Activated gamma-delta T cell (primary cell): ENCODE measurements around the gene GPR65.

Experiments
- DNase-seq: peaks from one replicate; lab custom pipeline; 2025; lab: John Stamatoyannopoulos, UW

GPR65 gene

GRCh38 chr14:88040146-88040545 lies 35.2 kb downstream of the GPR65 start:
- no peak for DNase-seq

- no peak for DNase-seq
Observed at GRCh38 chr14:88043529-88044443, 38.9 kb downstream of the GPR65 start.

GRCh38 chr14:88044444-88044758 lies 39.5 kb downstream of the GPR65 start:
- DNase-seq: no peak

GRCh38 chr14:88044776-88045446 lies 40.0 kb downstream of the GPR65 start:
- no peak for DNase-seq

- no peak for DNase-seq
Observed at GRCh38 chr14:88045705-88046104, 40.8 kb downstream of the GPR65 start.

GRCh38 chr14:88048351-88048750 lies 43.4 kb downstream of the GPR65 start:
- no peak for DNase-seq

- no peak for DNase-seq
Observed at GRCh38 chr14:88049266-88049665, 44.3 kb downstream of the GPR65 start.

GRCh38 chr14:88049936-88050335 lies 45.0 kb downstream of the GPR65 start:
- DNase-seq: no peak

- DNase-seq: no peak
Observed at GRCh38 chr14:88060576-88060975, 55.6 kb downstream of the GPR65 start.

GRCh38 chr14:88063811-88064210 lies 58.9 kb downstream of the GPR65 start:
- DNase-seq: no peak
